ENCODE measurements around the gene UHRF1. TPM values are rescaled to one million over a fixed set of nuclear protein-coding genes. Genes with fewer than 3 reads are reported as not detected.
A peak's percentile ranks its signal among the peaks of the same experiment; 100 is the strongest.

Gene UHRF1
- polyA plus RNA-seq, 4 donors = 0.67 to 18.5 (median 6.0) TPM

- no peak overlapping the region for H3K27ac ChIP-seq (ENCODE audit: low read depth in 1 of 3, low read length in 2 of 3)
- H3K4me1 ChIP-seq (ENCODE audit: control insufficient read depth in 3 of 3, insufficient read depth in 2 of 3, low read depth in 1 of 3, low read length in 2 of 3) = no peaks in the 10 kb centered on the region
- DNase-seq = no peak
- H3K4me3 ChIP-seq (ENCODE audit: low read depth in 1 of 3, low read length in 3 of 3) = no peak overlapping the region
- 91 to 93% (median 93%) methylated on average over 6 of the region's 6 CpGs for WGBS, 3 donors
- H3K9me3 ChIP-seq (ENCODE audit: control insufficient read depth in 2 of 2, insufficient read depth in 1 of 2, low read depth in 1 of 2, low read length in 1 of 2) = no peaks in the 10 kb centered on the region
- peaks cover 0 to 51% (median 2%) of the 10 kb centered on the region in 3 donors for H3K36me3 ChIP-seq (ENCODE audit: control insufficient read depth in 3 of 3, insufficient read depth in 2 of 3, low read depth in 1 of 3, low read length in 3 of 3)
- FAIRE-seq = no peak
- H3K27me3 ChIP-seq (ENCODE audit: control insufficient read depth in 3 of 3, insufficient read depth in 3 of 3, low read length in 3 of 3) = no peaks in the 10 kb centered on the region
These were observed 90.9 kb downstream of the UHRF1 start for GRCh38 chr19:5000120-5000611.

- 63 to 70% (median 64%) methylated on average over 3 of the region's 3 CpGs for WGBS, 3 donors
- H3K27me3 ChIP-seq (ENCODE audit: control insufficient read depth in 3 of 3, insufficient read depth in 3 of 3, low read length in 3 of 3) = no peaks in the 10 kb centered on the region
- no peaks in the 10 kb centered on the region for H3K9me3 ChIP-seq (ENCODE audit: control insufficient read depth in 2 of 2, insufficient read depth in 1 of 2, low read depth in 1 of 2, low read length in 1 of 2)
- H3K4me3 ChIP-seq (ENCODE audit: low read depth in 1 of 3, low read length in 3 of 3) = no peak overlapping the region
- H3K36me3 ChIP-seq (ENCODE audit: control insufficient read depth in 3 of 3, insufficient read depth in 2 of 3, low read depth in 1 of 3, low read length in 3 of 3) = peaks cover 0 to 41% (median 1%) of the 10 kb centered on the region in 3 donors
- no peak overlapping the region for H3K27ac ChIP-seq (ENCODE audit: low read depth in 1 of 3, low read length in 2 of 3)
- FAIRE-seq = no peak
- peak; percentile 18 to 27 for DNase-seq
- no peaks in the 10 kb centered on the region for H3K4me1 ChIP-seq (ENCODE audit: control insufficient read depth in 3 of 3, insufficient read depth in 2 of 3, low read depth in 1 of 3, low read length in 2 of 3)
These were observed 92.3 kb downstream of the UHRF1 start for GRCh38 chr19:5001615-5002014.

- no peaks in the 10 kb centered on the region for H3K9me3 ChIP-seq (ENCODE audit: control insufficient read depth in 2 of 2, insufficient read depth in 1 of 2, low read depth in 1 of 2, low read length in 1 of 2)
- no peaks in the 10 kb centered on the region for H3K4me1 ChIP-seq (ENCODE audit: control insufficient read depth in 3 of 3, insufficient read depth in 2 of 3, low read depth in 1 of 3, low read length in 2 of 3)
- 73 to 87% (median 75%) methylated on average over 4 of the region's 4 CpGs for WGBS, 3 donors
- no peaks in the 10 kb centered on the region for H3K27me3 ChIP-seq (ENCODE audit: control insufficient read depth in 3 of 3, insufficient read depth in 3 of 3, low read length in 3 of 3)
- no peak overlapping the region for H3K4me3 ChIP-seq (ENCODE audit: low read depth in 1 of 3, low read length in 3 of 3)
- no peak overlapping the region for H3K27ac ChIP-seq (ENCODE audit: low read depth in 1 of 3, low read length in 2 of 3)
- FAIRE-seq (no peak), DNase-seq (no peak)
- peaks cover 0 to 38% (median 0%) of the 10 kb centered on the region in 3 donors for H3K36me3 ChIP-seq (ENCODE audit: control insufficient read depth in 3 of 3, insufficient read depth in 2 of 3, low read depth in 1 of 3, low read length in 3 of 3)
These were observed 92.8 kb downstream of the UHRF1 start for GRCh38 chr19:5002143-5002542.

GRCh38 chr19:5003781-5004180 is 94.5 kb downstream of the UHRF1 start:
- Histone ChIP-seq H3K4me1 (ENCODE audit: control insufficient read depth in 3 of 3, insufficient read depth in 2 of 3, low read depth in 1 of 3, low read length in 2 of 3) (no peaks in the 10 kb centered on the region), H3K9me3 (ENCODE audit: control insufficient read depth in 2 of 2, insufficient read depth in 1 of 2, low read depth in 1 of 2, low read length in 1 of 2) (peaks cover 0 to 3% of the 10 kb centered on the region in 2 donors), H3K36me3 (ENCODE audit: control insufficient read depth in 3 of 3, insufficient read depth in 2 of 3, low read depth in 1 of 3, low read length in 3 of 3) (peaks cover 0 to 26% (median 0%) of the 10 kb centered on the region in 3 donors), H3K27me3 (ENCODE audit: control insufficient read depth in 3 of 3, insufficient read depth in 3 of 3, low read length in 3 of 3) (no peaks in the 10 kb centered on the region), H3K27ac (ENCODE audit: low read depth in 1 of 3, low read length in 2 of 3) (no peak overlapping the region), H3K4me3 (ENCODE audit: low read depth in 1 of 3, low read length in 3 of 3) (no peak overlapping the region)
- 87 to 90% (median 90%) methylated on average over 18 of the region's 18 CpGs for WGBS, 3 donors
- no peak for FAIRE-seq
- DNase-seq = no peak

GRCh38 chr19:5005096-5005495 is 95.8 kb downstream of the UHRF1 start:
- FAIRE-seq (no peak), DNase-seq (no peak)
- no peak overlapping the region for H3K27ac ChIP-seq (ENCODE audit: low read depth in 1 of 3, low read length in 2 of 3)
- no peaks in the 10 kb centered on the region for H3K4me1 ChIP-seq (ENCODE audit: control insufficient read depth in 3 of 3, insufficient read depth in 2 of 3, low read depth in 1 of 3, low read length in 2 of 3)
- peaks cover 0 to 3% of the 10 kb centered on the region in 2 donors for H3K9me3 ChIP-seq (ENCODE audit: control insufficient read depth in 2 of 2, insufficient read depth in 1 of 2, low read depth in 1 of 2, low read length in 1 of 2)
- WGBS, 3 donors = 71 to 83% (median 73%) methylated on average over 4 to 5 of the region's 5 CpGs
- H3K4me3 ChIP-seq (ENCODE audit: low read depth in 1 of 3, low read length in 3 of 3) = no peak overlapping the region
- H3K36me3 ChIP-seq (ENCODE audit: control insufficient read depth in 3 of 3, insufficient read depth in 2 of 3, low read depth in 1 of 3, low read length in 3 of 3) = peaks cover 0 to 22% (median 0%) of the 10 kb centered on the region in 3 donors
- H3K27me3 ChIP-seq (ENCODE audit: control insufficient read depth in 3 of 3, insufficient read depth in 3 of 3, low read length in 3 of 3) = no peaks in the 10 kb centered on the region

- WGBS, 3 donors = 83 to 88% (median 86%) methylated on average over 8 to 10 of the region's 10 CpGs
- Histone ChIP-seq H3K4me3 (ENCODE audit: low read depth in 1 of 3, low read length in 3 of 3) (no peak overlapping the region), H3K9me3 (ENCODE audit: control insufficient read depth in 2 of 2, insufficient read depth in 1 of 2, low read depth in 1 of 2, low read length in 1 of 2) (peaks cover 0 to 3% of the 10 kb centered on the region in 2 donors), H3K27ac (ENCODE audit: low read depth in 1 of 3, low read length in 2 of 3) (no peak overlapping the region), H3K27me3 (ENCODE audit: control insufficient read depth in 3 of 3, insufficient read depth in 3 of 3, low read length in 3 of 3) (no peaks in the 10 kb centered on the region), H3K36me3 (ENCODE audit: control insufficient read depth in 3 of 3, insufficient read depth in 2 of 3, low read depth in 1 of 3, low read length in 3 of 3) (peaks cover 0 to 18% (median 0%) of the 10 kb centered on the region in 3 donors), H3K4me1 (ENCODE audit: control insufficient read depth in 3 of 3, insufficient read depth in 2 of 3, low read depth in 1 of 3, low read length in 2 of 3) (no peaks in the 10 kb centered on the region)
- FAIRE-seq = no peak
- no peak for DNase-seq
These were observed 96.9 kb downstream of the UHRF1 start for GRCh38 chr19:5006201-5006600.

- FAIRE-seq = no peak
- H3K27ac ChIP-seq (ENCODE audit: low read depth in 1 of 3, low read length in 2 of 3) = no peak overlapping the region
- peaks cover 0 to 17% (median 0%) of the 10 kb centered on the region in 3 donors for H3K36me3 ChIP-seq (ENCODE audit: control insufficient read depth in 3 of 3, insufficient read depth in 2 of 3, low read depth in 1 of 3, low read length in 3 of 3)
- H3K4me3 ChIP-seq (ENCODE audit: low read depth in 1 of 3, low read length in 3 of 3) = no peak overlapping the region
- DNase-seq = no peak
- no peaks in the 10 kb centered on the region for H3K27me3 ChIP-seq (ENCODE audit: control insufficient read depth in 3 of 3, insufficient read depth in 3 of 3, low read length in 3 of 3)
- WGBS, 3 donors = 90 to 92% (median 90%) methylated on average over 10 to 13 of the region's 13 CpGs
- H3K9me3 ChIP-seq (ENCODE audit: control insufficient read depth in 2 of 2, insufficient read depth in 1 of 2, low read depth in 1 of 2, low read length in 1 of 2) = peaks cover 0 to 3% of the 10 kb centered on the region in 2 donors
- no peaks in the 10 kb centered on the region for H3K4me1 ChIP-seq (ENCODE audit: control insufficient read depth in 3 of 3, insufficient read depth in 2 of 3, low read depth in 1 of 3, low read length in 2 of 3)
These were observed 97.5 kb downstream of the UHRF1 start for GRCh38 chr19:5006821-5007220.

All from small intestine (tissue), 7 donors.